ENCODE data around the gene UNC50.

GRCh38 chr2:98634406-98635092, 26.2 kb downstream of the UNC50 start:
- peak; percentile 26 for TF ChIP-seq CTCF (IDR thresholded peaks at IDR 0.05; ENCODE audit: poor library complexity)
- TF ChIP-seq EZH2 (IDR thresholded peaks at IDR 0.05; ENCODE audit: borderline replicate concordance): no peak
